GM19438 (cell line): ENCODE results near the gene DARS1.
"Not testable (repeated sequence)": the region's sequence is repeated elsewhere in the genome, so short reads cannot be mapped to it uniquely, and the experiment has no call there.

Experiments
- ATAC-seq: cut with Tn5 transposase; IDR thresholded peaks from one replicate; pipeline ENCODE4 v1.9.1; 2021; ENCODE audit warnings: low read depth; ENCODE audit not compliant: unreplicated experiment

Gene DARS1

DNA sequence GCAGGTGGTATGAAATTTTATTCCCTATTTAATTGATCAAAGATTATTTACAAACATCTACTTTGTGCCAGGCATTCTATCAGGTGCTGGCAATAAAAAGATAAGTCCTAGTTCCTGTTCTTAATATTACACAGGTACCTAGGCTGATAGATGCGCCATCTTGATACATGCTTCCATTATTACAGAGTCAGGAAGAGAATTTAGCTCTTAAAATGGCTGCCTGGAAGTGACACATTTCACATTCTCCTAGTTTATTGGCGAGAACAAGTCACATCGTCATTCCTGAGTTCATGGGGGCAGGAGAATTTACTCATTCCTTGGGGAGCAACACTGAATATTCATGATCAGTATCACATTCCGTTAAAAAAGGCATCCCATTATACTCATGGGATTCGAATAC lies 1.1 kb upstream of the DARS1 start:
- ATAC-seq = no peak

- peak; percentile 38 for ATAC-seq
These were observed 484 bp upstream of the DARS1 start for GRCh38 chr2:135985826-135986393.

- peak; percentile 42 for ATAC-seq
These were observed 1.0 kb downstream of the DARS1 start for GRCh38 chr2:135984199-135985017.

- no peak for ATAC-seq
These were observed 4.9 kb downstream of the DARS1 start for GRCh38 chr2:135980434-135981079.

GRCh38 chr2:135975702-135976101 lies 9.7 kb downstream of the DARS1 start:
- ATAC-seq = no peak

DNA sequence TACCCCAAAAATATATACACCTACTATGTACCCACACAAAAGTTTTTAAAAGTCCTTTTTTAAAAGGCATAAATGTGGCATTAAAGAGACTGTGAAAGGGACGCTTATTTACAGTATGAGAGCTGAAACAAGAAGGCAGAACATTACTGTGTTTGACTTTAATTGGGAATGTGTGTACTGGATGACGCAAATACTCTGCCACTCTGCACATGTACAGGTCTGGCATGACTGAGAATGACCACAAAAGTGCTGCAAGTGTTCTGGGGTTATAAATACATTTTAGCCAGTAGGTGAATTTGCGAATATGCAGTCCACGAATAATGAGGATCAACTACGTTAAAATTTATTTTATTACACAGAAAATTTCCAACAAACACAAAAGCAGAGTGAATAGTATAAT lies 11.4 kb downstream of the DARS1 start:
- no peak for ATAC-seq

GRCh38 chr2:135969655-135970387 lies 15.6 kb downstream of the DARS1 start:
- ATAC-seq = no peak

GRCh38 chr2:135965756-135966155 lies 19.7 kb downstream of the DARS1 start:
- no peak for ATAC-seq

- ATAC-seq = not testable (repeated sequence)
These were observed 21.0 kb downstream of the DARS1 start for GRCh38 chr2:135964404-135964803.

- ATAC-seq = no peak
These were observed 21.6 kb downstream of the DARS1 start for GRCh38 chr2:135963841-135964240.

- peak; percentile 52 for ATAC-seq
These were observed 22.9 kb downstream of the DARS1 start for GRCh38 chr2:135962366-135963123.

GRCh38 chr2:135960656-135961551 lies 24.5 kb downstream of the DARS1 start:
- ATAC-seq = no peak

- no peak for ATAC-seq
These were observed 25.3 kb downstream of the DARS1 start for GRCh38 chr2:135960150-135960549.

- not testable (repeated sequence) for ATAC-seq
These were observed 26.5 kb downstream of the DARS1 start for GRCh38 chr2:135958927-135959326.

GRCh38 chr2:135954020-135954601 lies 31.3 kb downstream of the DARS1 start:
- ATAC-seq = no peak

GRCh38 chr2:135952891-135953290 lies 32.5 kb downstream of the DARS1 start:
- no peak for ATAC-seq

DNA sequence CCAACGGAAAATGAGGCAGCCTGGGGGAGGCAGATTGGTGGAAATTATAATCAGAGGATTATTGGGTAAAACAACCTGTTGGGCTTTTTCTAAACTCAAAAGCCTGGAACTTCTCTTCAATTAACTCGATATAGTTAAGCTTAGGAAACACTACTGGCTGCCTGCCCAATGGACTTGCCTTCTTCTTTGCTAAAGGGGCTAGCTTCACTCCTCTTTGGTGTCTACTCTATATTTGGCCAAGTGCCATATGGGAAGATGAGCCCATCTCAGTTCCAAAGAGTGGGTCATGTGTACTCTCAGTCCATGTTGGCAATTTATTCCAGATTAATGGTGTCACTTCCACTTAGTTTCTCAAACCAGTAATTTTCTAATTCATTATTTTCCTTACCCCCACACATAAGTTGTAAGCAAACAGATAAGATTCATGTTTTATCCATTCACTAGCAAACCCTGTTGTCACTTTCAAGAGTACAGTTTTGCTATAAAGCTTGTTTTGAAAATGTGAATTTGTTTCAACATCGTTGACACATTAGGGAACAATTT lies 34.3 kb downstream of the DARS1 start:
- ATAC-seq = no peak

DNA sequence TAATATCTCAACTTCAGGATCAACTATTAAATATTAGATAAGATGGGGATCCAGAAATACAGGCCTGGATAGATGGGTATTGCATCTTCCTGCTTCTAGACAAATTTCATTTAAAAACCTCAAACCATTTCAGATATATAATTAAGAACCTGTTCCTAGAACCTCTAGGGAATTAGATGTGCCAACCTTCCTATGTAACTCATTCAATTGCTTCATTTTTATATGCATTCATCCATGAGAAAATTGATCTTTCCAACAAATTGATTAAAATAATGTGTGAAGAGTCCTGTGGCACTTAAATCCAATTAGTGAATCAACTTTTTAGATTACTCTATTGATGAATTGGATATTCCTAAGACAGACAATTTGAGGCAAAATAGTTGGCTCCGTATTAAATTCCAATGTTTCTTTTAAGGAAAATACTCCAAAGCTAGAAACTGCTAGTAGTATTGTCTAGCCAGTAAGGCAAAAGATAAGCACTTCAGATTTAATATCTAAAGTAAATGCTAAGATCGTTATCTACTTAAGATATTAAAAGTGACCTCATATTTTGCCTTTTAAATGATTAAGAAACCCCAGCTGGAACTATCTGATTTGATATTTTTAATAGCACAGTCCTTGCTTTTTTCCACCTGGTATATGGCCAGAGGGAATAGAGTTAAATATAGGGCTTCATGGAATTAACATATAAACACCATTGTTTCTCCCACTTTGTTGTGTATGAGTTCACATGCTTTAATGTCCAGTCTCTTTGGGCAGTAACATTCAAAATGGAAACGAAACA lies 35.8 kb downstream of the DARS1 start:
- no peak for ATAC-seq
